GM12864 (cell line): ENCODE data around the gene EXOC1L.
"Not testable (repeated sequence)": the region's sequence is repeated elsewhere in the genome, so short reads cannot be mapped to it uniquely, and the experiment has no call there.

Experiments
- DNase-seq: peaks from one replicate; pipeline ENCODE4 v3.0.0-alpha.2; 2011; ENCODE audit warnings: low read depth
- H3K4me3 ChIP-seq: 2 replicates; pipeline ENCODE4 v1.5.1; 2011; ENCODE audit warnings: mild to moderate bottlenecking, low read depth, low read length, control low read depth
- CTCF ChIP-seq: IDR thresholded peaks from 2 replicates; pipeline ENCODE4 v1.5.1; 2011; ENCODE audit warnings: low read depth, mild to moderate bottlenecking, moderate library complexity, low read length, control low read depth, inconsistent platforms; ENCODE audit errors: missing control alignments

Gene EXOC1L

DNA sequence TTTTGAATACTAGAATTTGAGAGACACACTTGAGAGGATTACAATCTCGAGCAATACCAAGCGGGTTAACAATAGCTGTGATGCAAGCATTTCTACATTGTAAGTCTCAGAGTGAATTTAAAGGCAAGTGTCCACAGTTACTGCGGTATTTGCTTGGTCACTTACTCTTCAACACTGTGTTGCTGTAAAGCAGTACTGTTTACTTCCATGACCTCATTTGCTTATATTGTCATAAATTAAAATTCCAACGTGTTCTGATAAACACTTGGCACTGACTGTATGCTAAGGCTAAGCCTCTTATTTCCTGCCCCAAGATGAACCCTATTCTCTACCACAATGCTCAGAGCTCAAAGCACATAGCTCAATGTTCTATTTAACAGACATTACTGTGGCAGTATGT is 11.1 kb downstream of the EXOC1L start:
- H3K4me3 ChIP-seq: no peak overlapping the region
- no peak for DNase-seq
- TF ChIP-seq CTCF: no peak

DNA sequence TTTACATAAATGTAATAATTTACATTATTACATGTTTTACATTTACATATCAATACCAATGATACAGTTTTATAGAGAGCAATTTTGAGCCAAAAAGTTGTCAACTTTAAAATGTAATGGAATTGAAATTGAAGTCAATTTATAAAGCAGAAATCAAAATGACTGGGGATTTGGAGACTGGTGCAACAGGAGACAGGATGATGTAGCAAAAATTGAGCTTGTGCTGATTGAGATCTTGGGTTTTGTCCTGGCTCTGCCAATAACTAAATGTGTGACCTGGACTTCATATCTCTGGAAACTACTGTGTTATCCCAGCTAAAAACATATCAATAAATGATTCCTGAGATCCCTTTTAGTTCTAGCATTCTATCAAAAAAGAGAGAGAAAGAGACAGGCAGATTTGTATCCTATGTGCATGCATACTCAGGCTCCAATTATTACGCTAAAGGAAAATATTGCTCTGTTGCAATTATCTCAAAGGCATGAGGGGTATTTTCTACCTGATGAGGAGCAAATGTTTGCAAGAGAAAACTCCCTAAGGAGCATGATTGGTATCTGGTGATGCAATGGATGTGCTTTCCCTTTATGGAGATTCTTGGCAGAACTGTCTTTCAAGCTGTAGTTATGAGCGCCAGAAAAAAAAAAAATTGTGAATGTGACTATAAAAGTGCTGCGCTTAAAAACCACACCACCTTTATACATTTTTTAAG is 14.7 kb downstream of the EXOC1L start:
- TF ChIP-seq CTCF: no peak
- no peak overlapping the region for H3K4me3 ChIP-seq
- DNase-seq: no peak

DNA sequence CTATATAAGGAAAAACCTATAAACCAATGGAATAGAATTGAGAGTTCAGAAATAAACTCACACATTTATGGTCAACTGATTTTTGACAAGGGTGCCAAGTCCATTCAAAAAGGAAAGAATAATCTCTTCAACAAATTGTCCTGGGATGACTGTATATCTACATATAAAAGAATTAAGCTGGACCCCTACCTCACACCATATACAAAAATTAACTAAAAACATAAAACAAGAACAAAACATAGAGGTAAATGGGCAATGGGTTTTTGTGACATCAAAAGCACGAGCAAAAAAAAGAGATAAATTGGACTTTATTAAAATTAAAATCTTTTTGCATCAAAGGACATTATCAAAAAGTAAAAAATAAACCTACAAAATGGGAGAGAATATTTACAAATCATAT is 18.3 kb downstream of the EXOC1L start:
- no peak for TF ChIP-seq CTCF
- no peak overlapping the region for H3K4me3 ChIP-seq
- DNase-seq: no peak

DNA sequence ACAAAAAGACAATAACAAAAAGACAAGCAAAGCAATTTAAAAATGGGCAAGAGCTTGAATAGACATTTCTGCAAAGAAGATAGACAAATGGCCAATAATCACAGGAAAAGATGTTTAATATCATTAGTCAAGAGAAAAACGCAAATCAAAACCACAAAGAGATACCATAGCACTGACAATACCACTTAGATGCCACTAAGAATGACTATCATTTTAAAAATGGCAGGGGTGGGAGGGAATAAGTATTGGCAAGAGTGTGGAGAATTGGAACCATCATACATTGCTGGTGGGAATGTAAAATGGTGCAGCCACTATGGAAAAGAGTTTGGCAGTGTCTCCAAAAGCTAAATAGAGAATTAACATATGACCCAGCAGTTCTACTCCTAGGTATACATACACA is 18.8 kb downstream of the EXOC1L start:
- no peak for TF ChIP-seq CTCF
- no peak overlapping the region for H3K4me3 ChIP-seq
- DNase-seq: no peak

DNA sequence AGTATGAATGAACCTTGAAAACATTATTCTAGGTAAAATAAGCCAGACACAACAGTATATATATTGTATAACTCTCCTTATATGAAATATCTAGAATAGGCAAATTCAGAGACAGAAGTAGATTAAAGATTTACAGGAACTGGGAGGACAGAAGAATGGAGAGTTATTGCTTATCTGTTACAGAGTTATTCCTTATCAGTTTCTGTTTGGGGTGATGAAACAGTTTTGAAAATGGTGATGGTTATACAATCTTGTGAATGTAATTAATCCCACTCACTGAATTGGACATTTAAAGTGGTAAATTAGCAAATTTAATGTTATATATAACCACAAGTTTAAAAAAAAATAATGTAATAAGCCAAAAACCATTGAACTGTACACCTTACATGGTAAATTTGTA is 19.4 kb downstream of the EXOC1L start:
- DNase-seq: no peak
- TF ChIP-seq CTCF: no peak
- H3K4me3 ChIP-seq: no peak overlapping the region

DNA sequence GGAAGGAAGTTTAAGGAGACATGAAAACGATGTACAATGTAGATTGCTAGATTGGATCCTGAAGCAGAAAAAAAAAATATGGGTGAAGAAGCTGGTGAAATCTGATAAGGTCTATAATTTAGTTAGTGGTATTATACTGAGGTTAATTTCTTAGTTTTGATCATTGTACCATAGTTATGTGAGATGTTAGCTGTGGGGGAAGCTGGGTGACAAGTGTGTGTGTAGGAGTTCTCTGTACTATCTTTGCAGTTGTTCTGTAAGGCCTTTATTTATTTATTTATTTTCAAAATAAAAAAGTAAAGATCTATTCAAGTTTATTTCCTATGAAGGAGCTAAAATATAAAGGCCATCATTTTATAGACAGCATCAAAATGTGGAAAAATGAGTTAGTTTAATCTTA is 21.4 kb downstream of the EXOC1L start:
- TF ChIP-seq CTCF: no peak
- DNase-seq: no peak
- H3K4me3 ChIP-seq: no peak overlapping the region

DNA sequence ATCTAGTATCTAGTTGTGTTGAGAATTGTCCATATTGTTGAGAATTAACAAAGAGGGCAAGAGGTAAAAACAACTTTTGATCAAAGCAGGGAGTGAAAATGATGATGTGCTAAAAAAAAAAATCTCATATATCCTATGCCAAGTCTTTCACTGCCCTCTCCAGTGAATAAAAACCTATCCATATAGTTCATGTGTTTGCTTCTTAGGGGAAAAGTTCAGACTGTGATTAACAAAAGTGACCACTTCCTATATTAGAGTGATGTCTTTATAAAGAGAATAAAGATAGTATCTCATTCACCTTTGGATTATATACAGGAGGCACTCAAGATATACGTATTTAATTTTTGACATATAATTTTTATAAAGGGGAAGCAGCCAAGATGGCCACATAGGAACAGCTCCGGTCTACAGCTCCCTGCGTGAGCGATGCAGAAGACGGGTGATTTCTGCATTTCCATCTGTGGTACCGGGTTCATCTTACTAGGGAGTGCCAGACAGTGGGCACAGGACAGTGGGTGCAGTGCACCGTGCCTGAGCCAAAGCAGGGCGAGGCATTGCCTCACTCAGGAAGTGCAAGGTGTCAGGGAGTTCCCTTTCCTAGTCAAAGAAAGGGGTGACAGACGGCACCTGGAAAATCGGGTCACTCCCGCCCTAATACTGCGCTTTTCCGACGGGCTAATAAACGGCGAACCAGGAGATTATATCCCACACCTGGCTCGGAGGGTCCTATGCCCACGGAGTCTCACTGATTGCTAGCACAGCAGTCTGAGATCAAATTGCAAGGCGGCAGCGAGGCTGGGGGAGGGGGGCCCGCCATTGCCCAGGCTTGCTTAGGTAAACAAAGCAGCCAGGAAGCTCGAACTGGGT is 22.0 kb downstream of the EXOC1L start:
- DNase-seq, H3K4me3 ChIP-seq: not testable (repeated sequence)

DNA sequence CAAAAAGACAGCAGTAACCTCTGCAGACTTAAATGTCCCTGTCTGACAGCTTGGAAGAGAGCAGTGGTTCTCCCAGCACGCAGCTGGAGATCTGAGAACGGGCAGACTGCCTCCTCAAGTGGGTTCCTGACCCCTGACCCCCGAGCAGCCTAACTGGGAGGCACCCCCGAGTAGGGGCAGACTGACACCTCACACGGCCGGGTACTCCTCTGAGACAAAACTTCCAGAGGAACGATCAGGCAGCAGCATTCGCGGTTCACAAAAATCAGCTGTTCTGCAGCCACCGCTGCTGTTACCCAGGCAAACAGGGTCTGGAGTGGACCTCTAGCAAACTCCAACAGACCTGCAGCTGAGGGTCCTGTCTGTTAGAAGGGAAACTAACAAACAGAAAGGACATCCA is 22.7 kb downstream of the EXOC1L start:
- H3K4me3 ChIP-seq, DNase-seq: not testable (repeated sequence)
